ENCODE results near the gene OR2F2. TPM values are rescaled to one million over a fixed set of nuclear protein-coding genes. Genes with fewer than 3 reads are reported as not detected.

OR2F2 gene
- total and polyA plus RNA-seq, 5 donors from 2014 or later, result not detected

- Mint-ChIP-seq H3K4me1 (no peaks in the 10 kb centered on the region), H3K9me3 (peaks cover 0 to 7% (median 1%) of the 10 kb centered on the region in 7 donors), H3K36me3 (no peaks in the 10 kb centered on the region), H3K4me3 (no peak overlapping the region), H3K27ac (no peak overlapping the region), H3K27me3 (peaks cover 15% of the 10 kb centered on the region)
- ATAC-seq (ENCODE audit: low read depth in 2 of 2) (no peak), DNase-seq (no peak)
- Histone ChIP-seq H3K4me1 (ENCODE audit: control insufficient read depth, insufficient read depth, low read length, poor library complexity, severe bottlenecking) (no peaks in the 10 kb centered on the region), H3K27me3 (ENCODE audit: control insufficient read depth, insufficient read depth, low read length) (peaks cover 13% of the 10 kb centered on the region), H3K9me3 (ENCODE audit: control insufficient read depth in 2 of 2, low read length in 2 of 2) (no peaks in the 10 kb centered on the region), H3K4me3 (ENCODE audit: low read depth, low read length) (no peak overlapping the region), H3K36me3 (ENCODE audit: control insufficient read depth, insufficient read depth, low read length) (no peaks in the 10 kb centered on the region), H3K27ac (ENCODE audit: insufficient read depth, low read length, poor library complexity, severe bottlenecking) (no peak overlapping the region)
Measured at GRCh38 chr7:143948733-143949132, 13.7 kb downstream of the OR2F2 start.

- Mint-ChIP-seq H3K27me3 (peaks cover 12% of the 10 kb centered on the region), H3K27ac (no peak overlapping the region), H3K36me3 (no peaks in the 10 kb centered on the region), H3K9me3 (peaks cover 0 to 2% (median 0%) of the 10 kb centered on the region in 7 donors), H3K4me3 (no peak overlapping the region), H3K4me1 (no peaks in the 10 kb centered on the region)
- no peaks in the 10 kb centered on the region for H3K4me1 ChIP-seq (ENCODE audit: control insufficient read depth, insufficient read depth, low read length, poor library complexity, severe bottlenecking)
- H3K27me3 ChIP-seq (ENCODE audit: control insufficient read depth, insufficient read depth, low read length), result peaks cover 15% of the 10 kb centered on the region
- H3K27ac ChIP-seq (ENCODE audit: insufficient read depth, low read length, poor library complexity, severe bottlenecking), result no peak overlapping the region
- no peaks in the 10 kb centered on the region for H3K36me3 ChIP-seq (ENCODE audit: control insufficient read depth, insufficient read depth, low read length)
- H3K4me3 ChIP-seq (ENCODE audit: low read depth, low read length), result no peak overlapping the region
- H3K9me3 ChIP-seq (ENCODE audit: control insufficient read depth in 2 of 2, low read length in 2 of 2), result no peaks in the 10 kb centered on the region
- ATAC-seq (ENCODE audit: low read depth in 2 of 2), result no peak
- no peak for DNase-seq
Measured at GRCh38 chr7:143953421-143953820, 18.4 kb downstream of the OR2F2 start.

GRCh38 chr7:143954135-143954534, 19.1 kb downstream of the OR2F2 start:
- Mint-ChIP-seq H3K4me1 (no peaks in the 10 kb centered on the region), H3K4me3 (no peak overlapping the region), H3K9me3 (peaks cover 0 to 2% (median 0%) of the 10 kb centered on the region in 7 donors), H3K27ac (no peak overlapping the region), H3K27me3 (peaks cover 12% of the 10 kb centered on the region), H3K36me3 (no peaks in the 10 kb centered on the region)
- peaks cover 12% of the 10 kb centered on the region for H3K27me3 ChIP-seq (ENCODE audit: control insufficient read depth, insufficient read depth, low read length)
- H3K4me3 ChIP-seq (ENCODE audit: low read depth, low read length), result no peak overlapping the region
- H3K4me1 ChIP-seq (ENCODE audit: control insufficient read depth, insufficient read depth, low read length, poor library complexity, severe bottlenecking), result no peaks in the 10 kb centered on the region
- H3K36me3 ChIP-seq (ENCODE audit: control insufficient read depth, insufficient read depth, low read length), result no peaks in the 10 kb centered on the region
- ATAC-seq (ENCODE audit: low read depth in 2 of 2) (no peak), DNase-seq (no peak)
- no peak overlapping the region for H3K27ac ChIP-seq (ENCODE audit: insufficient read depth, low read length, poor library complexity, severe bottlenecking)
- H3K9me3 ChIP-seq (ENCODE audit: control insufficient read depth in 2 of 2, low read length in 2 of 2), result no peaks in the 10 kb centered on the region

GRCh38 chr7:143954544-143954943, 19.5 kb downstream of the OR2F2 start, which contains the start of gene OR2F1:
OR2F1 (plus strand) TSS chr7:143954844; CDS start chr7:143959971, 5,127 bp downstream.
- Histone ChIP-seq H3K27me3 (ENCODE audit: control insufficient read depth, insufficient read depth, low read length) (peaks cover 8% of the 10 kb centered on the region), H3K27ac (ENCODE audit: insufficient read depth, low read length, poor library complexity, severe bottlenecking) (no peak within 1 kb of the TSS), H3K4me1 (ENCODE audit: control insufficient read depth, insufficient read depth, low read length, poor library complexity, severe bottlenecking) (no peaks in the 10 kb centered on the region), H3K9me3 (ENCODE audit: control insufficient read depth in 2 of 2, low read length in 2 of 2) (no peaks in the 10 kb centered on the region), H3K36me3 (ENCODE audit: control insufficient read depth, insufficient read depth, low read length) (no peaks in the 10 kb centered on the region), H3K4me3 (ENCODE audit: low read depth, low read length) (no peak within 1 kb of the TSS)
- H3K4me3 Mint-ChIP-seq, result no peak within 1 kb of the TSS
- DNase-seq (no peak), ATAC-seq (ENCODE audit: low read depth in 2 of 2) (no peak)
- no peaks in the 10 kb centered on the region for H3K36me3 Mint-ChIP-seq
- H3K9me3 Mint-ChIP-seq, result peaks cover 0 to 2% (median 0%) of the 10 kb centered on the region in 7 donors
- no peaks in the 10 kb centered on the region for H3K4me1 Mint-ChIP-seq
- no peak within 1 kb of the TSS for H3K27ac Mint-ChIP-seq
- H3K27me3 Mint-ChIP-seq, result peaks cover 15% of the 10 kb centered on the region

GRCh38 chr7:143958781-143959180, 23.7 kb downstream of the OR2F2 start:
- Histone ChIP-seq H3K4me1 (ENCODE audit: control insufficient read depth, insufficient read depth, low read length, poor library complexity, severe bottlenecking) (no peaks in the 10 kb centered on the region), H3K27me3 (ENCODE audit: control insufficient read depth, insufficient read depth, low read length) (peaks cover 10% of the 10 kb centered on the region), H3K4me3 (ENCODE audit: low read depth, low read length) (no peak overlapping the region), H3K27ac (ENCODE audit: insufficient read depth, low read length, poor library complexity, severe bottlenecking) (no peak overlapping the region), H3K36me3 (ENCODE audit: control insufficient read depth, insufficient read depth, low read length) (no peaks in the 10 kb centered on the region), H3K9me3 (ENCODE audit: control insufficient read depth in 2 of 2, low read length in 2 of 2) (no peaks in the 10 kb centered on the region)
- H3K9me3 Mint-ChIP-seq, result peaks cover 0 to 2% (median 0%) of the 10 kb centered on the region in 7 donors
- peaks cover 10% of the 10 kb centered on the region for H3K27me3 Mint-ChIP-seq
- ATAC-seq (ENCODE audit: low read depth in 2 of 2), result no peak
- no peak overlapping the region for H3K27ac Mint-ChIP-seq
- no peaks in the 10 kb centered on the region for H3K36me3 Mint-ChIP-seq
- H3K4me3 Mint-ChIP-seq, result no peak overlapping the region
- no peaks in the 10 kb centered on the region for H3K4me1 Mint-ChIP-seq
- DNase-seq, result no peak

- H3K27ac ChIP-seq (ENCODE audit: insufficient read depth, low read length, poor library complexity, severe bottlenecking), result no peak overlapping the region
- H3K4me1 ChIP-seq (ENCODE audit: control insufficient read depth, insufficient read depth, low read length, poor library complexity, severe bottlenecking), result no peaks in the 10 kb centered on the region
- H3K27me3 ChIP-seq (ENCODE audit: control insufficient read depth, insufficient read depth, low read length), result peaks cover 8% of the 10 kb centered on the region
- H3K9me3 ChIP-seq (ENCODE audit: control insufficient read depth in 2 of 2, low read length in 2 of 2), result no peaks in the 10 kb centered on the region
- Mint-ChIP-seq H3K27ac (no peak overlapping the region), H3K27me3 (peaks cover 10% of the 10 kb centered on the region), H3K4me3 (no peak overlapping the region), H3K4me1 (no peaks in the 10 kb centered on the region), H3K36me3 (no peaks in the 10 kb centered on the region), H3K9me3 (peaks cover 0 to 2% (median 0%) of the 10 kb centered on the region in 7 donors)
- no peak overlapping the region for H3K4me3 ChIP-seq (ENCODE audit: low read depth, low read length)
- DNase-seq, result no peak
- H3K36me3 ChIP-seq (ENCODE audit: control insufficient read depth, insufficient read depth, low read length), result no peaks in the 10 kb centered on the region
- ATAC-seq (ENCODE audit: low read depth in 2 of 2), result no peak
Measured at GRCh38 chr7:143960813-143961610, 26.0 kb downstream of the OR2F2 start.

GRCh38 chr7:143965280-143965679, 30.2 kb downstream of the OR2F2 start:
- no peak for ATAC-seq (ENCODE audit: low read depth in 2 of 2)
- H3K36me3 ChIP-seq (ENCODE audit: control insufficient read depth, insufficient read depth, low read length), result no peaks in the 10 kb centered on the region
- peaks cover 6% of the 10 kb centered on the region for H3K27me3 Mint-ChIP-seq
- peaks cover 3% of the 10 kb centered on the region for H3K36me3 Mint-ChIP-seq
- H3K4me3 ChIP-seq (ENCODE audit: low read depth, low read length), result no peak overlapping the region
- peaks cover 0 to 3% (median 0%) of the 10 kb centered on the region in 7 donors for H3K9me3 Mint-ChIP-seq
- H3K27ac ChIP-seq (ENCODE audit: insufficient read depth, low read length, poor library complexity, severe bottlenecking), result no peak overlapping the region
- no peak for DNase-seq
- H3K27ac Mint-ChIP-seq, result no peak overlapping the region
- no peaks in the 10 kb centered on the region for H3K9me3 ChIP-seq (ENCODE audit: control insufficient read depth in 2 of 2, low read length in 2 of 2)
- no peaks in the 10 kb centered on the region for H3K4me1 Mint-ChIP-seq
- no peaks in the 10 kb centered on the region for H3K4me1 ChIP-seq (ENCODE audit: control insufficient read depth, insufficient read depth, low read length, poor library complexity, severe bottlenecking)
- no peak overlapping the region for H3K4me3 Mint-ChIP-seq
- peaks cover 2% of the 10 kb centered on the region for H3K27me3 ChIP-seq (ENCODE audit: control insufficient read depth, insufficient read depth, low read length)

- DNase-seq (no peak), ATAC-seq (ENCODE audit: low read depth in 2 of 2) (no peak)
- H3K27me3 Mint-ChIP-seq, result peaks cover 16% of the 10 kb centered on the region
- Histone ChIP-seq H3K27ac (ENCODE audit: insufficient read depth, low read length, poor library complexity, severe bottlenecking) (no peak overlapping the region), H3K4me3 (ENCODE audit: low read depth, low read length) (no peak overlapping the region), H3K9me3 (ENCODE audit: control insufficient read depth in 2 of 2, low read length in 2 of 2) (no peaks in the 10 kb centered on the region), H3K36me3 (ENCODE audit: control insufficient read depth, insufficient read depth, low read length) (no peaks in the 10 kb centered on the region), H3K27me3 (ENCODE audit: control insufficient read depth, insufficient read depth, low read length) (no peaks in the 10 kb centered on the region), H3K4me1 (ENCODE audit: control insufficient read depth, insufficient read depth, low read length, poor library complexity, severe bottlenecking) (no peaks in the 10 kb centered on the region)
- no peak overlapping the region for H3K4me3 Mint-ChIP-seq
- peaks cover 3% of the 10 kb centered on the region for H3K36me3 Mint-ChIP-seq
- no peaks in the 10 kb centered on the region for H3K4me1 Mint-ChIP-seq
- H3K9me3 Mint-ChIP-seq, result peaks cover 0 to 3% (median 0%) of the 10 kb centered on the region in 7 donors
- no peak overlapping the region for H3K27ac Mint-ChIP-seq
Measured at GRCh38 chr7:143967398-143967797, 32.4 kb downstream of the OR2F2 start.
